K562 (cell line): ENCODE data around the gene ARHGAP24. TPM values are rescaled to one million over a fixed set of nuclear protein-coding genes. Genes with fewer than 3 reads are reported as not detected.

Experiments
- ATAC-seq: fragments of 200-7000 bp; cut with Tn5 transposase; 3 replicates; pipeline ENCODE4 v1.9.1; 2020; ENCODE audit warnings: moderate library complexity
- BruUV-seq: library from RNA; stranded (reverse); fragments of 400-500 nt; replicated peaks from 2 replicates; lab custom pipeline; 2021; lab: Mats Ljungman, UMichigan
- CTCF ChIA-PET: fragments of 300-600 bp; formaldehyde crosslinking; extraction: SDS; loops from one replicate; lab custom pipeline; 2021; ENCODE audit warnings: low intra/inter-chr PET ratio; lab: Yijun Ruan, JAX
- POLR2A ChIA-PET: fragments of 300-600, 350-650 bp; sonication (Branson Sonifier 250); formaldehyde crosslinking; extraction: SDS; loops from one replicate; lab custom pipeline; 2021; ENCODE audit warnings: antibody characterized with exemption, inconsistent platforms; lab: Yijun Ruan, JAX
- DNase-seq, 4 experiments: peaks; one replicate each; pipeline versions ENCODE4 v3.0.0 to v3.0.0-alpha.2; 2011 to 2018; ENCODE audit warnings: low spot score in 3 of 4, mixed read lengths in 3 of 4; ENCODE audit errors: extremely low read depth in 1 of 4
- FAIRE-seq: peaks from 2 replicates; lab custom pipeline; 2011; peaks lifted over from hg19 to GRCh38; lab: Jason Lieb, UNC
- H2AFZ ChIP-seq: 2 replicates; pipeline ENCODE4 v1.6.0; 2011; ENCODE audit warnings: low read depth, low read length, control low read depth, inconsistent platforms
- H3K27ac ChIP-seq: fragments of 200-600 bp; 3 replicates; pipeline ENCODE4 v1.8.0; 2011; ENCODE audit warnings: low read depth, mild to moderate bottlenecking, control low read depth, inconsistent platforms, low read length, moderate library complexity, mixed read lengths; ENCODE audit errors: extremely low read depth
- H3K27me3 ChIP-seq, 2 experiments: fragments of 300-600 bp in 1 of 2; 2 replicates in 1 of 2; 3 replicates in 1 of 2; pipeline versions ENCODE4 v1.6.0 to v1.8.0; 2011; ENCODE audit warnings: inconsistent platforms in 2 of 2, low read length in 2 of 2, mild to moderate bottlenecking in 1 of 2, mixed read lengths in 1 of 2, moderate library complexity in 1 of 2; ENCODE audit not compliant: control insufficient read depth in 2 of 2, insufficient read depth in 2 of 2
- H3K36me3 ChIP-seq: fragments of 300-600 bp; 3 replicates; pipeline ENCODE4 v1.8.0; 2011; ENCODE audit warnings: mild to moderate bottlenecking, low read length, inconsistent platforms; ENCODE audit not compliant: control insufficient read depth, insufficient read depth
- H3K4me1 ChIP-seq, 2 experiments: fragments of 200-600 bp in 1 of 2; replicated peaks in 1 of 2; 2 replicates in 1 of 2; 3 replicates in 1 of 2; pipeline versions ENCODE4 v1.5.1 to v1.8.0; 2011; ENCODE audit warnings: inconsistent platforms in 2 of 2, low read length in 2 of 2, mild to moderate bottlenecking in 1 of 2, mixed read lengths in 1 of 2, moderate library complexity in 1 of 2; ENCODE audit not compliant: control insufficient read depth in 2 of 2, insufficient read depth in 2 of 2
- H3K4me2 ChIP-seq: 2 replicates; pipeline ENCODE4 v1.6.1; 2011; ENCODE audit warnings: low read length, control low read depth, inconsistent platforms, mixed read lengths; ENCODE audit not compliant: insufficient read depth
- H3K4me3 ChIP-seq: fragments of 200-600 bp; sonication (generic), shearing (Covaris generic); 2 replicates; pipeline ENCODE4 v1.5.1; 2016; ENCODE audit warnings: control low read depth, inconsistent platforms
- H3K79me2 ChIP-seq: fragments of 200-600 bp; 3 replicates; pipeline ENCODE4 v1.8.0; 2011; ENCODE audit warnings: low read length, inconsistent platforms; ENCODE audit not compliant: control insufficient read depth, insufficient read depth
- H3K9ac ChIP-seq, 2 experiments: 2 replicates each; pipeline versions ENCODE4 v1.6.0 to v1.6.1; 2011; ENCODE audit warnings: low read depth in 2 of 2, low read length in 2 of 2, control low read depth in 1 of 2, inconsistent platforms in 1 of 2, mild to moderate bottlenecking in 1 of 2, mixed read lengths in 1 of 2; ENCODE audit not compliant: insufficient read depth in 1 of 2
- H3K9me1 ChIP-seq: one replicate; pipeline ENCODE4 v1.6.0; 2011; ENCODE audit warnings: inconsistent platforms, mild to moderate bottlenecking, low read length, moderate library complexity; ENCODE audit not compliant: control insufficient read depth, insufficient read depth
- H3K9me3 ChIP-seq: replicated peaks from 2 replicates; pipeline ENCODE4 v1.5.1; 2011; ENCODE audit warnings: low read depth, low read length, inconsistent platforms; ENCODE audit not compliant: control insufficient read depth, insufficient read depth
- H4K20me1 ChIP-seq: replicated peaks from 2 replicates; pipeline ENCODE4 v1.6.1; 2011; ENCODE audit warnings: low read length, inconsistent platforms, mixed read lengths; ENCODE audit not compliant: control insufficient read depth, insufficient read depth
- FOXM1 ChIP-seq, 2 experiments: fragments of 450-650 bp in 1 of 2; sonication (generic) in 1 of 2; formaldehyde crosslinking in 1 of 2; IDR thresholded peaks; 2 replicates each; pipeline versions ENCODE4 v1.6.1 to v1.9.0; 2017 to 2022; ENCODE audit warnings: low read depth in 2 of 2, mild to moderate bottlenecking in 2 of 2, missing genetic modification reagents in 1 of 2, moderate library complexity in 1 of 2
- YY1 ChIP-seq, 3 experiments: IDR thresholded peaks; 2 replicates each; pipeline ENCODE4 v1.6.1; 2011; ENCODE audit warnings: low read length in 2 of 3, mild to moderate bottlenecking in 2 of 3, moderate library complexity in 2 of 3, borderline replicate concordance in 1 of 3, control low read depth in 1 of 3, low read depth in 1 of 3; ENCODE audit not compliant: insufficient read depth in 3 of 3, insufficient replicate concordance in 2 of 3, control insufficient read depth in 1 of 3, insufficient read length in 1 of 3; ENCODE audit errors: extremely low read depth in 1 of 3
- WGBS: fragments of 100-300 bp; shearing (Covaris generic); methylation state at CpG from one replicate; pipeline ENCODE4 v1.1.6; 2016; ENCODE audit warnings: low coverage, mixed read lengths; ENCODE audit not compliant: insufficient coverage; ENCODE audit errors: missing lambda C conversion rate; 5-methylcytosine and 5-hydroxymethylcytosine counted together
- in situ Hi-C: fragments of 300-500 bp; cut with MboI; formaldehyde crosslinking; loops from 4 replicates; pipeline ENCODE4 v1.15.0; 2018; ENCODE audit warnings: inconsistent platforms, mixed read lengths
- intact Hi-C: fragments of 100-400 bp; cut with micrococcal nuclease; formaldehyde crosslinking; loops from 2 replicates; pipeline ENCODE4 v1.14.2; 2022
- polyA plus RNA-seq, 8 experiments: library from polyadenylated mRNA; depleted of rRNA in 4 of 8; stranded (reverse) in 5 of 8; unstranded in 3 of 8; fragments of >200 nt; fragmentation: Nextera tagmentation in 2 of 8; fragmentation: Illumina TruSeq in 1 of 8; extraction: Ambion mirVana in 2 of 8; extraction: Trizol in 1 of 8; gene quantifications; 2 replicates each; pipeline versions ENCODE4 v1.2.1 to v1.2.3, GENCODE V29; 2011 to 2014; ENCODE audit warnings: inconsistent platforms in 1 of 8, missing spikeins in 1 of 8
- total RNA-seq, 7 experiments: library from RNA; depleted of rRNA in 6 of 7; stranded (reverse); fragments of >200 nt in 6 of 7; fragmentation: Illumina TruSeq in 2 of 7; extraction: Trizol in 2 of 7; gene quantifications; 2 replicates each; pipeline versions ENCODE4 v1.2.1 to v1.2.3, GENCODE V29; 2011 to 2021; ENCODE audit warnings: low replicate concordance in 1 of 7
- TF ChIP-seq, protein P1 (sequence below): fragments of 250-450 bp; sonication (Bioruptor Pico); IDR thresholded peaks from 2 replicates; pipeline ENCODE4 v1.5.0; 2021; ENCODE audit warnings: mild to moderate bottlenecking, borderline replicate concordance
- TF ChIP-seq, protein P2 (sequence below): sonication (generic); formaldehyde crosslinking; IDR thresholded peaks from 2 replicates; pipeline ENCODE4 v1.5.0; 2020; ENCODE audit warnings: missing genetic modification reagents
- TF ChIP-seq, protein P3 (sequence below): fragments of 250-450 bp; sonication (Bioruptor Pico); IDR thresholded peaks from 2 replicates; pipeline ENCODE4 v1.8.0; 2022; ENCODE audit warnings: inconsistent platforms

The ARHGAP24 gene
- total and polyA plus RNA-seq, 9 of the 15 experiments (the other 6 are each of a cell fraction or from before 2014, with no cell fraction given) = 8.0 to 22.6 (median 14.0) TPM

DNA sequence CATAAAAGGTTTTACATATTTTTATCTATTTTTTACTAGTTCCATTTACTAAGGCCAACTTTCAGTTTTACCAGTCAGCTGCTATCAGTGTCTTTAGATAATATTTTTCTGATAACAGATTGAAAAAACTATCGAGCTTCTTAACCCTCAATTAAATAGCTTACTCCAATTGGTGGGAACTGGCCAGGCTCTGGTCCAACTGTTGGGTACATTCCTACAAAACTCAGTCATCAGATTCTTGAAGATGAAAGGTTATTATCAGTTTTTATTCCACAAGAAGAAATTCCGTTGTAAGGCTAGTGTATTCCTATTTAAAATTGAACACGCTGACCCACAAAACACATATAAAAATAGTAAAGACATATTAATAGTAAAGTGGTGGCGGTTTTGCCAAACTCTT lies 538.7 kb downstream of the ARHGAP24 start:
- no peak overlapping the region for H3K27ac ChIP-seq
- DNase-seq (no peak), ATAC-seq (no peak), FAIRE-seq (no peak)
- no peak overlapping the region for H2AFZ ChIP-seq
- POLR2A ChIA-PET = no interaction called here
- H3K9ac ChIP-seq = no peak overlapping the region
- no peaks in the 10 kb centered on the region for H4K20me1 ChIP-seq
- no peaks in the 10 kb centered on the region for H3K36me3 ChIP-seq
- no peaks in the 10 kb centered on the region for H3K9me3 ChIP-seq
- no peaks in the 10 kb centered on the region for H3K27me3 ChIP-seq
- TF ChIP-seq, protein P1, sequence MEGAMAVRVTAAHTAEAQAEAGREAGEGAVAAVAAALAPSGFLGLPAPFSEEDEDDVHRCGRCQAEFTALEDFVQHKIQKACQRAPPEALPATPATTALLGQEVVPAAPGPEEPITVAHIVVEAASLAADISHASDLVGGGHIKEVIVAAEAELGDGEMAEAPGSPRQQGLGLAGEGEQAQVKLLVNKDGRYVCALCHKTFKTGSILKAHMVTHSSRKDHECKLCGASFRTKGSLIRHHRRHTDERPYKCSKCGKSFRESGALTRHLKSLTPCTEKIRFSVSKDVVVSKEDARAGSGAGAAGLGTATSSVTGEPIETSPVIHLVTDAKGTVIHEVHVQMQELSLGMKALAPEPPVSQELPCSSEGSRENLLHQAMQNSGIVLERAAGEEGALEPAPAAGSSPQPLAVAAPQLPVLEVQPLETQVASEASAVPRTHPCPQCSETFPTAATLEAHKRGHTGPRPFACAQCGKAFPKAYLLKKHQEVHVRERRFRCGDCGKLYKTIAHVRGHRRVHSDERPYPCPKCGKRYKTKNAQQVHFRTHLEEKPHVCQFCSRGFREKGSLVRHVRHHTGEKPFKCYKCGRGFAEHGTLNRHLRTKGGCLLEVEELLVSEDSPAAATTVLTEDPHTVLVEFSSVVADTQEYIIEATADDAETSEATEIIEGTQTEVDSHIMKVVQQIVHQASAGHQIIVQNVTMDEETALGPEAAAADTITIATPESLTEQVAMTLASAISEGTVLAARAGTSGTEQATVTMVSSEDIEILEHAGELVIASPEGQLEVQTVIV (CRISPR knock-in tag) = no peak
- TF ChIP-seq YY1 (IDR thresholded peaks at IDR 0.05; ENCODE audit: borderline replicate concordance in 1 of 3, control insufficient read depth in 1 of 3, extremely low read depth in 1 of 3, insufficient read depth in 3 of 3, insufficient read length in 1 of 3, insufficient replicate concordance in 2 of 3, low read depth in 1 of 3, low read length in 2 of 3) = no peak
- TF ChIP-seq, protein P2, sequence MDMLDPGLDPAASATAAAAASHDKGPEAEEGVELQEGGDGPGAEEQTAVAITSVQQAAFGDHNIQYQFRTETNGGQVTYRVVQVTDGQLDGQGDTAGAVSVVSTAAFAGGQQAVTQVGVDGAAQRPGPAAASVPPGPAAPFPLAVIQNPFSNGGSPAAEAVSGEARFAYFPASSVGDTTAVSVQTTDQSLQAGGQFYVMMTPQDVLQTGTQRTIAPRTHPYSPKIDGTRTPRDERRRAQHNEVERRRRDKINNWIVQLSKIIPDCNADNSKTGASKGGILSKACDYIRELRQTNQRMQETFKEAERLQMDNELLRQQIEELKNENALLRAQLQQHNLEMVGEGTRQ (CRISPR knock-in tag) = no peak
- TF ChIP-seq, protein P3, sequence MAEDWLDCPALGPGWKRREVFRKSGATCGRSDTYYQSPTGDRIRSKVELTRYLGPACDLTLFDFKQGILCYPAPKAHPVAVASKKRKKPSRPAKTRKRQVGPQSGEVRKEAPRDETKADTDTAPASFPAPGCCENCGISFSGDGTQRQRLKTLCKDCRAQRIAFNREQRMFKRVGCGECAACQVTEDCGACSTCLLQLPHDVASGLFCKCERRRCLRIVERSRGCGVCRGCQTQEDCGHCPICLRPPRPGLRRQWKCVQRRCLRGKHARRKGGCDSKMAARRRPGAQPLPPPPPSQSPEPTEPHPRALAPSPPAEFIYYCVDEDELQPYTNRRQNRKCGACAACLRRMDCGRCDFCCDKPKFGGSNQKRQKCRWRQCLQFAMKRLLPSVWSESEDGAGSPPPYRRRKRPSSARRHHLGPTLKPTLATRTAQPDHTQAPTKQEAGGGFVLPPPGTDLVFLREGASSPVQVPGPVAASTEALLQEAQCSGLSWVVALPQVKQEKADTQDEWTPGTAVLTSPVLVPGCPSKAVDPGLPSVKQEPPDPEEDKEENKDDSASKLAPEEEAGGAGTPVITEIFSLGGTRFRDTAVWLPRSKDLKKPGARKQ (CRISPR knock-in tag) = no peak
- TF ChIP-seq FOXM1 (IDR thresholded peaks at IDR 0.05; ENCODE audit: low read depth) = no peak
- TF ChIP-seq FOXM1 (CRISPR knock-in tag; IDR thresholded peaks at IDR 0.05; ENCODE audit: low read depth) = no peak
- no TSS peak for BruUV-seq
- H3K4me3 ChIP-seq = no peak overlapping the region
- H3K4me1 ChIP-seq = no peaks in the 10 kb centered on the region
- in situ Hi-C loops (no loop called here), intact Hi-C loops (no loop called here)
- 3% methylated on average over 4 of the region's 4 CpGs for WGBS
- H3K4me2 ChIP-seq = no peak overlapping the region
- H3K79me2 ChIP-seq = no peaks in the 10 kb centered on the region
- CTCF ChIA-PET = no interaction called here
- no peaks in the 10 kb centered on the region for H3K9me1 ChIP-seq
